Measurements from ENCODE around the gene FIGLA.

GRCh38 chr2:70835643-70836042 is 45.2 kb upstream of the FIGLA start, which contains the start of gene CD207:
- TF ChIP-seq CTCF (IDR thresholded peaks at IDR 0.05): no peak
- no peak for TF ChIP-seq POLR2A (IDR thresholded peaks at IDR 0.05)

All from testis (tissue), 2 donors.